Pulmonary artery endothelial cell (primary cell): ENCODE data around the gene BARHL1. TPM values are rescaled to one million over a fixed set of nuclear protein-coding genes. Genes with fewer than 3 reads are reported as not detected.
"Not testable (repeated sequence)": the region's sequence is repeated elsewhere in the genome, so short reads cannot be mapped to it uniquely, and the experiment has no call there.

ENCODE experiments used
- DNase-seq: peaks from one replicate; pipeline ENCODE4 v3.0.0-alpha.2; 2011; ENCODE audit warnings: low read depth, low spot score
- total RNA-seq: library from RNA; depleted of rRNA; stranded (reverse); fragments of >200 nt; gene quantifications from 2 replicates; pipeline ENCODE4 v1.2.3, GENCODE V29; 2014

The BARHL1 gene
- total RNA-seq, 1 donor from 2014 or later = not detected

GRCh38 chr9:132556235-132556634, 26.2 kb upstream of the BARHL1 start:
- DNase-seq = no peak

GRCh38 chr9:132556714-132557113, 25.7 kb upstream of the BARHL1 start:
- no peak for DNase-seq

GRCh38 chr9:132557159-132557558, 25.2 kb upstream of the BARHL1 start:
- no peak for DNase-seq

GRCh38 chr9:132559711-132560110, 22.7 kb upstream of the BARHL1 start:
- no peak for DNase-seq

GRCh38 chr9:132560616-132561202, 21.7 kb upstream of the BARHL1 start:
- no peak for DNase-seq

- DNase-seq = no peak
Observed at GRCh38 chr9:132562306-132562573, 20.2 kb upstream of the BARHL1 start.

- no peak for DNase-seq
Observed at GRCh38 chr9:132564526-132564925, 17.9 kb upstream of the BARHL1 start.

- not testable (repeated sequence) for DNase-seq
Observed at GRCh38 chr9:132568787-132569186, 13.6 kb upstream of the BARHL1 start.

GRCh38 chr9:132571806-132572600, 10.4 kb upstream of the BARHL1 start:
- no peak for DNase-seq

- no peak for DNase-seq
Observed at GRCh38 chr9:132572921-132573320, 9.5 kb upstream of the BARHL1 start.

GRCh38 chr9:132575005-132575609, 7.3 kb upstream of the BARHL1 start:
- peak; percentile 20 for DNase-seq

GRCh38 chr9:132575811-132576210, 6.6 kb upstream of the BARHL1 start:
- DNase-seq = no peak

GRCh38 chr9:132577119-132577518, 5.3 kb upstream of the BARHL1 start:
- DNase-seq = no peak

- no peak for DNase-seq
Observed at GRCh38 chr9:132578367-132578932, 4.0 kb upstream of the BARHL1 start.

- DNase-seq = no peak
Observed at GRCh38 chr9:132579427-132579798, 3.0 kb upstream of the BARHL1 start.

GRCh38 chr9:132582786-132583583, 579 bp downstream of the BARHL1 start:
- no peak for DNase-seq

- DNase-seq = no peak
Observed at GRCh38 chr9:132583584-132584304, 1.3 kb downstream of the BARHL1 start.

GRCh38 chr9:132584601-132585560, 2.5 kb downstream of the BARHL1 start:
- DNase-seq = no peak

GRCh38 chr9:132585954-132586829, 3.8 kb downstream of the BARHL1 start:
- no peak for DNase-seq
